ENCODE measurements around the gene MMP24OS. TPM values are rescaled to one million over a fixed set of nuclear protein-coding genes. Genes with fewer than 3 reads are reported as not detected.

The MMP24OS gene
- polyA plus RNA-seq, 1 experiment: 47.6 TPM

DNA sequence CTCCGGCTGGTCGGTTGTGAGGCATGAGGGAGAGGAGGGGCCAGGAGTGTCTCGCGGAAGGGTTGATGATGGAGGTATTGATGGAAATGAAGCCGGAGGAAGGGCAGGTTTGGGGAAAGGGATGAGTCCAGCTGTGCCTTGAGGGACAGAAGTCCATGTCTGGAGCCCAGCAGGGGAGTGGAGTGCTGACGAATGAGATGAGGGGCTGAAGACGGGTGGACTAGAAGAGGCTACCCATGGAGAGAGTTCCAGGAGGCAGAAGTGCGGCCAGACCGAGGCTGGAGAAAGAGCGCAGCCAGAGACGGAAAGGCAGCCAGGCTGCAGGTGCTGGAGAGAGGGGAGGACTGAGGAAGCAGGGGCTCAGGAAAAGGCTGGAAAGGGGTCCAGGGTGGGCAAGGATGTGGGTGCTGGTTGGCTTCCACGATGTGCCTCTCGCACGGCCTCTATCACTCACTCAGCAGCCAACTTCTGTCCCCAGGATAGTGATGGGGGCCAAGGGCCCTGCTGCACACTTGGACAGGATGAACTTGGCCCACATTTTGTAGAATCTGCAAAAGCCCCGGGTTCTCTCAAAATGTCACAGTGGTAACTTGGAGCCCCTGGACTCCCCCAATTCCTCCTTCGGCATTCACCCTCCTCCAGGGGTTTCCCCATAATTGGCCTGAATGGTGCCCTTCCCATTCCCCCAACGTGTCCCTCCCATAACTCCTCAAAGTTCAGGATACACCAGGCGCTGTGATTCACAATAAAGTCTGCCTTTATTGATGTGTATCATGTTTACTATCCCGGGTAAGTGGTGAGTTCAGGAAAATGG lies 7.3 kb upstream of the MMP24OS start:
- no peak for DNase-seq (ENCODE audit: low read depth)
- H3K27me3 ChIP-seq (ENCODE audit: control insufficient read depth, insufficient read depth, low read length): no peaks in the 10 kb centered on the region
- POLR2A ChIA-PET: interaction anchor here (0.6 to 1.0 kb wide), 3 partner anchors 21 to 1573 kb away, joined by 3 to 6 read pairs (median 4); no protein-coding TSS in a partner anchor

DNA sequence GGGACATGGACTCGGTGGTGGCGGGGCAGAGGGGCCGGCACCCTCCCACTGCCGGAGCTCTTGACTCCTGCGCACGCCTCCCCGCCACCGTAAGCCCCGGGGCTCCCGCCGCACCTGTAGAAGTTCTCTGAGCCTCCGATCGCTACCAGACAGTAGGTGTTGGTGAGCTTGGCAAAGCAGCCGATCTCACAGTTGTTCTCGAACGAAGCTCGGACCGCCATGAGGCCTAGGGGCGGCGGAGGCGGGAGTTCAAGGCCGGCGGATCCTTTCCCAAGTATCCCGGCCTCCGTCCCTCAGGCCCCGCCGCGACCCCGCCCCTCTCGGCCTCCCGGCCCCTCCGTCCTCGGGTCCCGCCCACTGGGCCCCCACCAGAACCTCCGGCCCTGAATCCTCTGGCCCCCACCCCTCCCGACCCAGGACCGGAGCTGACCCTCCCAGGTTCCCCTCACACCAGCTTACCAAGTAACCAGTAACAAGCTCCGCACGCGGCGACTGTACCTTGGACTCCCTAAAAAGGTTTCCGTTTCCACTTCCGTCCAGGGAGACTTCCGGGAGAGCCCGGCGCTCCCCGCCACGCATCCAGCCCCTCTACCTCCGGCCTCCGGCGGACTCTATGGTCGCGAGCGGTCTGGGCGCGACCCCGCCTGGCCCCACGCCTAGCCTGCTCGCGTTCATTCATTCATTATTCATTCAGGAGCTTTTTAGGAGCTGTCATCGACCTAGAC lies 6.5 kb upstream of the MMP24OS start, which contains the start of gene EIF6:
EIF6 (minus strand) TSS at position 506 of the 725 bp plus-strand sequence; CDS start at position 221, 285 bp downstream.
- Histone ChIP-seq H3K36me3 (ENCODE audit: control insufficient read depth, insufficient read depth, low read length) (peaks cover 13% of the 10 kb centered on the region), H3K4me3 (ENCODE audit: low read depth, low read length) (peak within 1 kb of the TSS; percentile 91), H3K27me3 (ENCODE audit: control insufficient read depth, insufficient read depth, low read length) (no peaks in the 10 kb centered on the region)
- CTCF ChIA-PET: interaction anchor here (0.6 to 2.5 kb wide), 9 partner anchors 12 to 179 kb away, joined by 3 to 10 read pairs (median 4); partner anchors contain the start of gene GDF5
- POLR2A ChIA-PET: interaction anchor here (0.6 to 1.2 kb wide), 5 partner anchors 22 to 1573 kb away, joined by 3 to 21 read pairs (median 4); partner anchors contain the start of gene CEP250
- TF ChIP-seq, protein P1, sequence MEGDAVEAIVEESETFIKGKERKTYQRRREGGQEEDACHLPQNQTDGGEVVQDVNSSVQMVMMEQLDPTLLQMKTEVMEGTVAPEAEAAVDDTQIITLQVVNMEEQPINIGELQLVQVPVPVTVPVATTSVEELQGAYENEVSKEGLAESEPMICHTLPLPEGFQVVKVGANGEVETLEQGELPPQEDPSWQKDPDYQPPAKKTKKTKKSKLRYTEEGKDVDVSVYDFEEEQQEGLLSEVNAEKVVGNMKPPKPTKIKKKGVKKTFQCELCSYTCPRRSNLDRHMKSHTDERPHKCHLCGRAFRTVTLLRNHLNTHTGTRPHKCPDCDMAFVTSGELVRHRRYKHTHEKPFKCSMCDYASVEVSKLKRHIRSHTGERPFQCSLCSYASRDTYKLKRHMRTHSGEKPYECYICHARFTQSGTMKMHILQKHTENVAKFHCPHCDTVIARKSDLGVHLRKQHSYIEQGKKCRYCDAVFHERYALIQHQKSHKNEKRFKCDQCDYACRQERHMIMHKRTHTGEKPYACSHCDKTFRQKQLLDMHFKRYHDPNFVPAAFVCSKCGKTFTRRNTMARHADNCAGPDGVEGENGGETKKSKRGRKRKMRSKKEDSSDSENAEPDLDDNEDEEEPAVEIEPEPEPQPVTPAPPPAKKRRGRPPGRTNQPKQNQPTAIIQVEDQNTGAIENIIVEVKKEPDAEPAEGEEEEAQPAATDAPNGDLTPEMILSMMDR (IDR thresholded peaks at IDR 0.05; ENCODE audit: insufficient read depth, low read depth, low read length): no peak
- no peak for DNase-seq (ENCODE audit: low read depth)

More for the DNA sequence above, 7.3 kb upstream of the MMP24OS start:
- Histone ChIP-seq H3K4me3 (ENCODE audit: low read depth, low read length) (peak overlapping the region; percentile 91), H3K36me3 (ENCODE audit: control insufficient read depth, insufficient read depth, low read length) (peaks cover 5% of the 10 kb centered on the region)
- CTCF ChIA-PET: interaction anchor here (0.6 to 2.5 kb wide), 6 partner anchors 11 to 179 kb away, joined by 3 to 10 read pairs (median 4); partner anchors contain the start of gene GDF5
- TF ChIP-seq, protein P1 (IDR thresholded peaks at IDR 0.05; ENCODE audit: insufficient read depth, low read depth, low read length): no peak

DNA sequence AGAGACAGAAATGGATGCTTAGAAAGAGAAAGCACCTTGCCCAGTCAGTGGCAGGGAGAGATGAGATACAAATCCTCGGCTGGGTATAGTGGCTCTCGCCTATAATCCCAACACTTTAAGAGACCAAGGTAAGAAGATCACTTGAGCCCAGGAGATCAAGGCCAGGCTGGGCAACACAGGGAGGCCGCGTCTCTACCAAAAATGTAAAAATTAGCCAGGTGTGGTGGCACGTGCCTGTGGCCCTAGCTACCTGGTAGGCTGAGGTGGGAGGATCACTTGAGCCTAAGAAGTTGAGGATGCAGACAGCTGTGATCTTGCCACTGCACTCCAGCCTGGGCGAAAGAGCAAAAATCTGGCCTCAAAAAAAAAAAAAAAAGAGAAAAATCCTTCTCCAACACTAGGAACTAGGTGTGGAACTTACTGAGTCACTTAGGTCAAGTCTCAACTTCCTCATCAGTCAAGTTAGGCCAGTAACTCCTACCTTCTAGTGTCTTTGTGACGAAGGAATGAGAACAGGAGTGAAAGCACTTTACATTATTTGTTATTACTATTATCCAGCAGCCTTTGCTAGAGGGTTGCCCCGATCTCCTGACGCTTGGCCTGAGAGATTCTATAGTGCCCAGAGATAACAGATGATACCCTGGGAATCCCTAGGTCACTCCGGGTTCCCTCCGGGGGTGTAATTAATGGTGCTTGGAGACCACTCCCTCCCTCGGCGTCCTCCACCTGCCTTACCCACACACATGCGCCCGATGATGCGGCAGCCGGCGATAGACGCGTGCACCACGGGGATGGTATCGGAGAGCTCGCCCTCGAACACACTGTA lies 5.7 kb upstream of the MMP24OS start:
- POLR2A ChIA-PET: interaction anchor here (0.9 to 1.2 kb wide), 3 partner anchors 22 to 172 kb away, joined by 3 to 21 read pairs (median 3); partner anchors contain the start of gene CEP250
- TF ChIP-seq, protein P1 (IDR thresholded peaks at IDR 0.05; ENCODE audit: insufficient read depth, low read depth, low read length): no peak
- no peak for DNase-seq (ENCODE audit: low read depth)

DNA sequence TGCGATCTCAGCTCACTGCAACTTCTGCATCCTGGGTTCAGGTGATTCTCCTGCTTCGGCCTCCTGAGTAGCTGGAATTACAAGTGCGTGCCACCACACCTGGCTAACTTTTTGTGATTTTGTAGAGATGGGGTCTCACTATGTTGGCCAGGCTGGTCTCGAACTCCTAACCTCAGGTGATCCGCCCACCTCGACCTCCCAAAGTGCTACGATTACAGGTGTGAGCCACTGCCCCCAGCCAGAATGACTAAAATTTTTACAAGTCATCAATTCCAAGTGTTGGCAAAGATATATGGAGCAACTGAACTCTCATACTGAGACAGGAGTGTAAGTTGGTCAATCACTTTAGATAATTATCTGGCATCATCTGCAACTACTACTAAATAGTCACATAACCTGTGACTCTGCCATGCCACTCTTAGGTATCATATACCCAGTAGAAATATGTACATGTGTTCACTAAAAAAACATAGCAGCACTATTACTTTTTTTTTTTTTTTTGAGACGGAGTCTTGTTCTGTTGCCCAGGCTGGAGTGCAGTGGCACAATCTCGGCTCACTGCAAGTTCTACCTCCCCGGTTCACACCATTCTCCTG lies 3.7 kb upstream of the MMP24OS start:
- Histone ChIP-seq H3K4me3 (ENCODE audit: low read depth, low read length) (no peak overlapping the region), H3K36me3 (ENCODE audit: control insufficient read depth, insufficient read depth, low read length) (peaks cover 22% of the 10 kb centered on the region), H3K27me3 (ENCODE audit: control insufficient read depth, insufficient read depth, low read length) (no peaks in the 10 kb centered on the region)
- CTCF ChIA-PET: no interaction called here
- POLR2A ChIA-PET: no interaction called here
- DNase-seq (ENCODE audit: low read depth): no peak
- TF ChIP-seq, protein P1 (IDR thresholded peaks at IDR 0.05; ENCODE audit: insufficient read depth, low read depth, low read length): no peak

More for the DNA sequence above, 5.7 kb upstream of the MMP24OS start:
- CTCF ChIA-PET: interaction anchor here (0.7 to 2.5 kb wide), 7 partner anchors 13 to 154 kb away, joined by 3 to 10 read pairs (median 4); partner anchors contain the start of gene GDF5
- Histone ChIP-seq H3K36me3 (ENCODE audit: control insufficient read depth, insufficient read depth, low read length) (peaks cover 20% of the 10 kb centered on the region), H3K27me3 (ENCODE audit: control insufficient read depth, insufficient read depth, low read length) (no peaks in the 10 kb centered on the region), H3K4me3 (ENCODE audit: low read depth, low read length) (peak overlapping the region; percentile 91)

All from BJ (cell line).